OCI-LY1 (cell line): Measurements from ENCODE around the gene MUC2.

Source experiments
- H2AFZ ChIP-seq: fragments of 200-600 bp; sonication (generic), shearing (Covaris generic); 2 replicates; pipeline ENCODE4 v1.6.0; 2014; ENCODE audit warnings: antibody characterized with exemption, mild to moderate bottlenecking, low read length
- H3F3A ChIP-seq: fragments of 200-600 bp; sonication (generic), shearing (Covaris generic); 2 replicates; pipeline ENCODE4 v1.6.0; 2014; ENCODE audit warnings: mild to moderate bottlenecking, antibody characterized with exemption, low read length, moderate library complexity; ENCODE audit not compliant: insufficient read depth
- H3K27ac ChIP-seq: fragments of 200-600 bp; sonication (generic); 2 replicates; pipeline ENCODE4 v1.5.1; 2014; ENCODE audit warnings: low read length, mixed run types, mild to moderate bottlenecking, low read depth; ENCODE audit not compliant: poor library complexity, severe bottlenecking
- H3K27me3 ChIP-seq: fragments of 200-600 bp; sonication (generic); 2 replicates; pipeline ENCODE4 v1.6.0; 2014; ENCODE audit warnings: antibody characterized with exemption, mild to moderate bottlenecking, low read length, moderate library complexity; ENCODE audit not compliant: insufficient read depth
- H3K36me3 ChIP-seq: fragments of 200-600 bp; sonication (generic); 2 replicates; pipeline ENCODE4 v1.6.1; 2014; ENCODE audit warnings: mild to moderate bottlenecking, antibody characterized with exemption, low read length, moderate library complexity, mixed read lengths; ENCODE audit not compliant: insufficient read depth
- H3K4me1 ChIP-seq: fragments of 200-600 bp; sonication (generic); 2 replicates; pipeline ENCODE4 v1.5.1; 2014; ENCODE audit warnings: mild to moderate bottlenecking, low read length, moderate library complexity; ENCODE audit not compliant: insufficient read depth, severe bottlenecking
- H3K4me2 ChIP-seq: fragments of 200-600 bp; sonication (generic), shearing (Covaris generic); 2 replicates; pipeline ENCODE4 v1.6.1; 2014; ENCODE audit warnings: low read length
- H3K4me3 ChIP-seq: fragments of 200-600 bp; sonication (generic); 2 replicates; pipeline ENCODE4 v1.5.1; 2014; ENCODE audit warnings: low read length, low read depth, mild to moderate bottlenecking, mixed read lengths; ENCODE audit not compliant: poor library complexity, severe bottlenecking
- H3K79me2 ChIP-seq: fragments of 200-600 bp; shearing (Covaris generic); 2 replicates; pipeline ENCODE4 v1.6.1; 2016; ENCODE audit warnings: mixed run types, low read length, mixed read lengths; ENCODE audit not compliant: insufficient read depth
- H3K9ac ChIP-seq: fragments of 200-600 bp; sonication (generic), shearing (Covaris generic); 2 replicates; pipeline ENCODE4 v1.6.1; 2014; ENCODE audit warnings: mild to moderate bottlenecking, low read length, mixed read lengths
- H3K9me2 ChIP-seq: fragments of 200-600 bp; sonication (generic), shearing (Covaris generic); 2 replicates; pipeline ENCODE4 v1.6.1; 2014; ENCODE audit warnings: low read depth, mild to moderate bottlenecking, low read length, mixed read lengths
- H3K9me3 ChIP-seq: fragments of 200-600 bp; shearing (Covaris generic); 2 replicates; pipeline ENCODE4 v1.6.1; 2014; ENCODE audit warnings: low read length, mixed read lengths
- H4K20me1 ChIP-seq: fragments of 200-600 bp; sonication (generic), shearing (Covaris generic); 2 replicates; pipeline ENCODE4 v1.6.0; 2016; ENCODE audit warnings: mild to moderate bottlenecking, low read length; ENCODE audit not compliant: insufficient read depth
- EZH2 ChIP-seq: fragments of 200-600 bp; sonication (generic), shearing (Covaris generic); IDR thresholded peaks from 2 replicates; pipeline ENCODE4 v1.8.0; 2017; ENCODE audit warnings: borderline replicate concordance, mixed run types, mild to moderate bottlenecking, antibody characterized with exemption, low read length, moderate library complexity, mixed read lengths
- TF ChIP-seq, protein P1 (sequence below): fragments of 200-600 bp; sonication (generic), shearing (Covaris generic); IDR thresholded peaks from 2 replicates; pipeline ENCODE4 v1.5.1; 2017; ENCODE audit warnings: mild to moderate bottlenecking, antibody characterized with exemption, low read length, moderate library complexity, mixed read lengths

The MUC2 gene

DNA sequence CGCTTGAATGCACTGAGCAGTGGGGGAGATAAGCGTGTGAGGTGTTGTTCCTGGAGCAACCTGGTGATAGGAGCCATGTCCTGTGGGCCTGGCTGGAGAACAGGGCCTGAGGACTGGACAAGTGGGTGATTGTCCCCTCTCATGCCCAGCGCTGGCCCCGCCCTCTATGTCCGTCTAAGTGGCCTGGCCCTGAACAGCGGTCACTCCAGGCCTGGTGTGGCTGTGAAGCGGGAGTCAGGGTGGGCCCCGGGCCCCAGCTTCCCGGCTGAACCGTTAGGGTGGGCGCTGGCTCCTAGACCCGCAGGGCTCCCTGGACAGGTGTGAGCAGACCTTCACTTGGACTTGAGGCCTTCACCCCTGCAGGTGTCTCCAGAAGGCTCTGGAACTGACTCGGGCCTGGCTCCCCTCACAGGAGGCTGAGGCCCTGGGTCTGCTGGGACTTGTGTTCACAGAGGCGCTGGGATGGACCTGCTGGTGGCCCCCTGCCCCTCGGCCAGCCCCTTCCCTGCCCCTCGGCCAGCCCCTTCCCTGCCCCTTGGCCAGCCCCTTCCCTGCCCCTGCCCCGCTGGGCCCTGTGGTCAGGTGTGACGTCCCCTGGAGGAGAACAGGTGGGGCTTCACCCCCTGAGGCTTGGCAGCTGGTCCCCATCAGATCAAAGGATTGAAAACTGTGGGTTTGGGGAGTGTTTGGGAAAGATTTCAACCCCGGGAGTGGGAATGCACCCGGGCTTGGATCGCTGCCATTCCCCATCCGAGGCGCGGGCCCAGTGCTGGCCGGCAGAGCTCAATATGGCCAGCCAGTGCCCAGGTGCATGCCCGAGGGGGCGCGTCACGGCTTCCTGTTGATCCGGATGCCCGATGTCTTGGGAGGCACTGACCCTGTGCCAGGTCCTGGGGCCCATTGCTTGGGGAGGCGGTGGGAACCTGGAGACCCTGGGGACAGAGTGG lies 34.9 kb upstream of the MUC2 start:
- H2AFZ ChIP-seq, result no peak overlapping the region
- no peaks in the 10 kb centered on the region for H3K79me2 ChIP-seq
- no peak for TF ChIP-seq EZH2
- TF ChIP-seq, protein P1, sequence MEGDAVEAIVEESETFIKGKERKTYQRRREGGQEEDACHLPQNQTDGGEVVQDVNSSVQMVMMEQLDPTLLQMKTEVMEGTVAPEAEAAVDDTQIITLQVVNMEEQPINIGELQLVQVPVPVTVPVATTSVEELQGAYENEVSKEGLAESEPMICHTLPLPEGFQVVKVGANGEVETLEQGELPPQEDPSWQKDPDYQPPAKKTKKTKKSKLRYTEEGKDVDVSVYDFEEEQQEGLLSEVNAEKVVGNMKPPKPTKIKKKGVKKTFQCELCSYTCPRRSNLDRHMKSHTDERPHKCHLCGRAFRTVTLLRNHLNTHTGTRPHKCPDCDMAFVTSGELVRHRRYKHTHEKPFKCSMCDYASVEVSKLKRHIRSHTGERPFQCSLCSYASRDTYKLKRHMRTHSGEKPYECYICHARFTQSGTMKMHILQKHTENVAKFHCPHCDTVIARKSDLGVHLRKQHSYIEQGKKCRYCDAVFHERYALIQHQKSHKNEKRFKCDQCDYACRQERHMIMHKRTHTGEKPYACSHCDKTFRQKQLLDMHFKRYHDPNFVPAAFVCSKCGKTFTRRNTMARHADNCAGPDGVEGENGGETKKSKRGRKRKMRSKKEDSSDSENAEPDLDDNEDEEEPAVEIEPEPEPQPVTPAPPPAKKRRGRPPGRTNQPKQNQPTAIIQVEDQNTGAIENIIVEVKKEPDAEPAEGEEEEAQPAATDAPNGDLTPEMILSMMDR, result no peak
- no peaks in the 10 kb centered on the region for H3K36me3 ChIP-seq
- no peaks in the 10 kb centered on the region; the same call in 1 of the 2 replicates for H3K27me3 ChIP-seq
- no peak overlapping the region for H3K4me3 ChIP-seq
- H3F3A ChIP-seq, result no peaks in the 10 kb centered on the region
- H3K9ac ChIP-seq, result no peak overlapping the region
- peaks cover 2% of the 10 kb centered on the region for H3K9me3 ChIP-seq
- no peaks in the 10 kb centered on the region for H3K9me2 ChIP-seq
- H4K20me1 ChIP-seq, result no peaks in the 10 kb centered on the region
- H3K4me2 ChIP-seq, result no peak overlapping the region
- no peak overlapping the region for H3K27ac ChIP-seq
- H3K4me1 ChIP-seq, result peaks cover 7% of the 10 kb centered on the region

DNA sequence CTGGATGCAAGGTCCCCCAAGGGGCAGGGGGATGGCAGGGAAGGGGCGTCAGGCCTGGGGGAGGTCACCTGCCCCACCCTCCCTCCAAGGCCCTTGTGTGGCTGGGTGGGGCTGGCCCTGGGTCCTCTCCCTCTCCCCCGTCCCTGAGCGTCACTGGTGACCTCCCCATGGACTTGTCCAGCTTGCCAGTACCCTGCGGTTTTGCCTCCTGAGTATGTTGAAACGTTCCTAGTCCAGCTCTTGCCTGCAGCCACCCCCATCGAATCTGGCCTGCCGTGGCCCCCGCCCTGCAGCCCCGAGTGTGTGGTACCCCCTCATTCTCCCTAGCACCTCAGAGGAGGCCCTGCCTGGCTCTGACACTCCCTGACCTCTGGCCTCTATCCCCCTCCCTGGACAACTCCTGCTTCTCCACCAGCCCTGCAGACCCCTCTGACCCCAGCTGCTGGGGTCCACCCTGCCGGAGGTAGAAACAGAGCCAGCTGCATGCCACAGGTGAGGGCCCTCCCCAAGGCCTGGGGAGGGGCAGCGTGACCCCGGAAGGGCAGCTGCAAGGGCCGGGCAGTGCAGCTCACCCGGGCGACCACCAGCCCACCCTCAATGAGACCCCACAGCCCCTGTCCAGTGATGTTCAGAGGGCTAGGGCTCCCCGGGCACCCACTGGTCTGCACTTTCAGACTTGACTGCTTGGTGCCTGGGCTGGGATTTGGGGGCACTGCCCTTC lies 34.1 kb upstream of the MUC2 start:
- no peak overlapping the region for H3K27ac ChIP-seq
- H3K9ac ChIP-seq, result no peak overlapping the region
- TF ChIP-seq EZH2, result no peak
- TF ChIP-seq, protein P1, result no peak
- H3F3A ChIP-seq, result no peaks in the 10 kb centered on the region
- H3K4me1 ChIP-seq, result peaks cover 7% of the 10 kb centered on the region
- no peak overlapping the region for H3K4me3 ChIP-seq
- H4K20me1 ChIP-seq, result no peaks in the 10 kb centered on the region
- no peaks in the 10 kb centered on the region for H3K9me2 ChIP-seq
- peaks cover 7% of the 10 kb centered on the region for H3K9me3 ChIP-seq
- H3K4me2 ChIP-seq, result no peak overlapping the region
- no peaks in the 10 kb centered on the region for H3K79me2 ChIP-seq
- no peak overlapping the region for H2AFZ ChIP-seq
- H3K27me3 ChIP-seq, result no peaks in the 10 kb centered on the region; the same call in 1 of the 2 replicates
- no peaks in the 10 kb centered on the region; the same call in 1 of the 2 replicates for H3K36me3 ChIP-seq

DNA sequence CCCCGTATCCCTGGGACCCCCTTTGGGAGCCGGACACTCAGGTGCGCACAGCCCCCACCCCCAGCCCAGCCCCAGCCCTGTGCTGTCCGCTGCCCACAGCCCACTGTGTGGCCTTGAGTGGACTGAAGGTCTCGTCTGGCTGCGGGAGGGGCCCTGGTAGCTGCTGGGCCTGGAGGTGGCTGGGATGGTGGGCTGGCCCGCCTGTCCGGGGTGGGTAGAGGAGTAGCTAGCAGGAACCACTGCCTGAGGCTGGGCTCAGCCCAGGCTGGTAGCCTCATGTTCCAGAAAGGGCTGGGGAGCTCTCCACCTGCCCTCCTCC lies 33.6 kb upstream of the MUC2 start:
- H3K27ac ChIP-seq, result no peak overlapping the region
- H3K9ac ChIP-seq, result no peak overlapping the region

More for the DNA sequence above, 33.6 kb upstream of the MUC2 start:
- Histone ChIP-seq H3K79me2 (no peaks in the 10 kb centered on the region), H4K20me1 (no peaks in the 10 kb centered on the region), H3K9me2 (no peaks in the 10 kb centered on the region), H3K27me3 (no peaks in the 10 kb centered on the region; the same call in 1 of the 2 replicates), H3K4me1 (peaks cover 7% of the 10 kb centered on the region), H3K9me3 (peaks cover 7% of the 10 kb centered on the region), H3F3A (no peaks in the 10 kb centered on the region), H3K36me3 (no peaks in the 10 kb centered on the region; the same call in 1 of the 2 replicates), H3K4me3 (no peak overlapping the region), H3K4me2 (no peak overlapping the region), H2AFZ (no peak overlapping the region)
- no peak for TF ChIP-seq EZH2
- TF ChIP-seq, protein P1, result no peak
